ENCODE results near the gene ANKRD34A.

- TF ChIP-seq CTCF (IDR thresholded peaks at IDR 0.05 in 2 of 3, conservative IDR thresholded peaks at IDR 0.05 in 1 of 3; ENCODE audit: borderline replicate concordance in 1 of 3, insufficient read depth in 1 of 3, low read depth in 2 of 3, low read length in 2 of 3) (no peak), EZH2phosphoT487 (IDR thresholded peaks at IDR 0.05; ENCODE audit: borderline replicate concordance) (no peak), EZH2 (IDR thresholded peaks at IDR 0.05) (no peak), SP1 (IDR thresholded peaks at IDR 0.05; ENCODE audit: low read depth) (no peak), POLR2A (IDR thresholded peaks at IDR 0.05; ENCODE audit: borderline replicate concordance, extremely low read depth, insufficient read depth, insufficient read length) (no peak), CEBPB (IDR thresholded peaks at IDR 0.05; ENCODE audit: low read depth) (no peak)
- TF ChIP-seq, protein P1, sequence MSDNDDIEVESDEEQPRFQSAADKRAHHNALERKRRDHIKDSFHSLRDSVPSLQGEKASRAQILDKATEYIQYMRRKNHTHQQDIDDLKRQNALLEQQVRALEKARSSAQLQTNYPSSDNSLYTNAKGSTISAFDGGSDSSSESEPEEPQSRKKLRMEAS (IDR thresholded peaks at IDR 0.05): no peak
These were observed 19.8 kb upstream of the ANKRD34A start for GRCh38 chr1:145983960-145984830.

Data from HCT116 (cell line).